ENCODE data around the gene MSI2.

- no peak for TF ChIP-seq CTCF (IDR thresholded peaks at IDR 0.05; ENCODE audit: extremely low read depth in 1 of 2, insufficient read depth in 1 of 2, low read depth in 1 of 2, low read length in 2 of 2)
- no peak for TF ChIP-seq POLR2AphosphoS5 (IDR thresholded peaks at IDR 0.05; ENCODE audit: insufficient read depth, low read depth, low read length)
- no peak for TF ChIP-seq MYC (IDR thresholded peaks at IDR 0.05; ENCODE audit: low read depth, low read length)
- TF ChIP-seq EZH2 (IDR thresholded peaks at IDR 0.05; ENCODE audit: borderline replicate concordance, low read depth, low read length, severe bottlenecking), result no peak
- TF ChIP-seq POLR2A (IDR thresholded peaks at IDR 0.05; ENCODE audit: low read depth, low read length), result no peak
Measured at GRCh38 chr17:57443781-57444180, 187.5 kb downstream of the MSI2 start.

Data from endothelial cell of umbilical vein (primary cell).